ENCODE results near the gene CAMK4.
"Not testable (repeated sequence)": the region's sequence is repeated elsewhere in the genome, so short reads cannot be mapped to it uniquely, and the experiment has no call there.

CAMK4 gene

DNA sequence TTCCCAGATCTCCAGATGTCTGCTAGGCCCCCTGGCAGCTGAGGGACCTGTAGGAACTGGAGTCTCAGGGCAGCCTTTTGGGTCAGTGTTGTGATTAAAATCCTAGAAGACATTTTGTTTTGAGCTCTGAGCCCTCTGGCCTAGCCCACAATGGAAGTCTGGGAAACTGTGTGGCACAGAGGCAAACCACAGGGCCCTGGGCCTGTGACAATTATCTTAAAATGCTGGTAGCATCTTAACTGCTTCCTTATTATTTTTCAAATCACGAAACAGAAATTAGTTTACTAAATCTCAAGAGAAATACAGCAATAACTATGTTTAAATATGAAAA, 162.6 kb downstream of the CAMK4 start:
- DNase-seq, result no peak

- DNase-seq, result no peak
Measured at GRCh38 chr5:111387361-111387760, 163.2 kb downstream of the CAMK4 start.

DNA sequence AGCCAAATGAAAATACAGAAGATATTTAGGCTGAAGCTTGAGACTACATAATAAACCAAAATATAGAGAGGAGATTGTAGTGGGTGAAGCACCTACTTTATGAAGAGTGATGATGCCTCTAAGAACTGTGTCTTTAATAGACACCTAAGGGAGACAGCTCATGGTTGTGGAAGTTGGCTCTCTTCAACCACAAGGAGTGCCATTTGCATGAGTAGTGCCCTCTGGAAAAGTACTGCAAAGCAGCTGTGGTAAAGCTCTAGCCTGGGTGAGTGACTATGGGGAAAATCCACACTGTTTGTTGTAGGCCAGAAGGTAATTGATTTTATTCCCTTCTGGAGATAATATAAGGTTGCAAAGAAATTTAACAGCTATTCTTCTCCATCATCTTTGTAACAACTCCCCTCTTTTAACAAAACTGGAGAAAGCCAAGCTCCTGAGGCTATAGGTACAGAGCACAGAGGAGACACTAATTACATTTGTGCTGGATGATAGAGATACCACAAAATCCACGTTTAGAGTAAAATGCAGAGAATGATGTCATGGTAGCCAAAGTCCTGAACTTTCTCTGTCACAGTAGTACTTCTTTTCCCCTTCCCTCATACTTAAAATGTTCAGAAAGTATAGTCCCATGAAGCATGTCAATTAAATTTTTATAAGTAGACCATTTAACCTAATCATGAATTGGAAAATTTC, 165.4 kb downstream of the CAMK4 start:
- no peak for DNase-seq

GRCh38 chr5:111392181-111392580, 168.0 kb downstream of the CAMK4 start:
- no peak for DNase-seq

GRCh38 chr5:111394586-111394985, 170.4 kb downstream of the CAMK4 start:
- no peak for DNase-seq

DNA sequence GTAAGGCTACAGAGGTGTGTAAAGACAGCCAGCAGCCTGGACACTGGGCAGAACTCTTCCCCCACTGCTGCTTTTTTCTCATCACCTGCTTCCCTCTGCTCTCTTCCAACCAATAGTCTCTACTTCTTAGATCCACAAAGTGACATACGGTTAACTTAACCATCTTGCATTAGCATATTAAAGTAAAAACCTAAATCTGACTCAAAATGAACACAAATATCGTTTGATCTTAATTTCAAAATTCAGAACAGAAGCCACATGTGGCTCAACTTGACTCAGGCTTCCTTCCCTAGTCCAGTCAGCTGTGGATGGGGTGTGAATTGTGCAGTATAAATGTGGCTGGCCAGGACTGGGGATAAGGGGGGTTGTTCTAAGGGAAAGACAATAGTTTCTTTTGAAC, 173.8 kb downstream of the CAMK4 start:
- no peak for DNase-seq

GRCh38 chr5:111399113-111399512, 174.9 kb downstream of the CAMK4 start:
- no peak for DNase-seq

GRCh38 chr5:111401906-111402305, 177.7 kb downstream of the CAMK4 start:
- no peak for DNase-seq

DNA sequence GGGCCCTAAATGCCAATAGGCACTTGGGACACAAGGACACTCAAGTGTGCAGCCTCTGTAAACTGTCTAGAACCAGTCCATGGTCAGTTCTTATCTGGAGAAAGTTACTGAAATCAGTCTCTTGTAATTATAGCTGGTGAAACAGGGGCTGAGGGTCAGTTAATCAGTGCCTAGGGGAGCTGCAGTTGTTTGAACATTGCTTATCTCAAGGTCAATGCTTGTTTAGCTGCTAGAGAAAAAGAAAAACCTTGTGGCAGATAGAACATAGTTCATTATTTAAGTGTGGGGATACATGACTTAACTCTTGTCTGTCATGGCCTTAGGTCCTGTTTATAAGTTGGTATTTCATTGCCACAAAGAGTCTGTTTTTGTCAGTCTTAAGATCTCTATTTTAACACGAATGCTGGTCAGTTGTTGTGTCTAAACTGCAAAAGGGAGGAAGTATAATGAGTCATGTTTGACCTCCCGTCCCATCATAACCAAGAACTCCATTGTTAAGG, 180.1 kb downstream of the CAMK4 start:
- no peak for DNase-seq

DNA sequence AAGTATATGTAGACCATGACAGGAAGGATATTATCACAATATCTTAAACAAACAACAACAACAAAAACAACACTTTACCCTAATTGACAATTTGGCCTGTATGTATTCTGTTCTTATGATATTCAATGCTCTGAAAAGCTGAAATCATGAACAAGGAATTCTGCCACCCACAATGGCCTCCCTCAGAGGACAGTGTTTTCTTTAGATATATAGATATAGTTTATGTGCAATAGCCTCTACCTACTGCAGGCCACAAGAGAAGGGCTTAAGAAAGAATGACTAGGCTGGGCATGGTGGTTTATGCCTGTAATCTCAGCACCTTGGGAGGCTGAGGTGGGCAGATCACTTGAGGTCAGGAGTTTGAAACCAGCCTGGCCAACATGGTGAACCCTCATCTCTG, 183.4 kb downstream of the CAMK4 start:
- no peak for DNase-seq

DNA sequence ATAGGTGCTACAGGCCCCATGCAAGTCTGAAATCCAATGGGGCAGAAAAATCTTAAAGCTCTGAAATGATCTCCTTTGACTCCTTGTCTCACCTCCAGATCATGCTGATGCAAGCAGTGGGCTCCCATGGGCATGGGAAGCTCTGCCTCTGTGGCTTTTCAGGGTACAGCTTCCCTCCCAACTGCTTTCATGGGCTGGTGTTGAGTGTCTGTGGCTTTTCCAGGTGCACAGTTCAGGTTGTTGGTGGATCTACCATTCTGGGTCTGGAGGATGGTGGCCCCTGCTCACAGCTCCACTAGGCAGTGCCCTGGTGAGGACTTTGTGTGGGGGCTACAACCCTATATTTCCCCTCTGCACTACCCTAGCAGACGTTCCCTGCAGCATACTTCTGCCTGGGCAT, 184.6 kb downstream of the CAMK4 start:
- no peak for DNase-seq

DNA sequence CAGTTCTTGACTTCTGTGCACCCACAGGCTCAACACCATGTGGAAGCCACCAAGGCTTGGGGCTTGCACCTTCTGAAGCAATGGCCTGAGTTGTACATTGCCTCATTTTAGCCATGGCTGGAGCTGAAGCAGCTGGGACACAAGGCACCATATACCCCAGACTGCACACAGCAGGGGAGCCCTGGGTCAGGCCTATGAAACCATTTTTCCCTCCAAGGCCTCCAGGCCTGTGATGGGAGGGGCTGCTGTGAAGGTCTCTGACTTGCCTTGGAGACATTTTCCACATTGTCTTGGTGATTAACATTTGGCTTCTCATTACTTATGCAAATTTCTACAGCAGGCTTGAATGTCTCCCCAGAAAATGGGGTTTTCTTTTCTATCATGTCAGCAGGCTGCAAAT, 185.1 kb downstream of the CAMK4 start:
- not testable (repeated sequence) for DNase-seq

DNA sequence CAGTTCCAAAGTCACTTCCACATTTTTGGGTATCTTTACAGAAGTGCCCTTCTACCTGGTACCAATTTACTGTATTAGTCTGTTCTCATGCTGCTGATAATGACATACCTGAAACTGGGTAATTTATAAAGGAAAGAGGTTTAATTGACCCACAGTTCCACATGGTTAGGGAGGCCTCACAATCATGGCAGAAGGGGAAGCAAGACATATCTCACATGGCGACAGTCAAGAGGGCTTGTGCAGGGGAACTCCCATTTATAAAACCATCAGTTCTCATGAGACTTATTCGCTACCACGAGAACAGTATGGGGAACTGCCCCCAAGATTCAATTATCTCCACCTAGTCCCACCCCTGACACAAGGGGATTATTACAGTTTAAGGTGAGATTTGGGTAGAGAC, 185.9 kb downstream of the CAMK4 start:
- DNase-seq, result not testable (repeated sequence)

- DNase-seq, result peak in 1 of 2 experiments; percentile 62
Measured at GRCh38 chr5:111411301-111411700, 187.1 kb downstream of the CAMK4 start.

GRCh38 chr5:111412593-111412992, 188.4 kb downstream of the CAMK4 start:
- no peak for DNase-seq

GRCh38 chr5:111415053-111415452, 190.9 kb downstream of the CAMK4 start:
- DNase-seq, result no peak

GRCh38 chr5:111422245-111422644, 198.1 kb downstream of the CAMK4 start:
- DNase-seq, result no peak

- no peak for DNase-seq
Measured at GRCh38 chr5:111422747-111423720, 198.8 kb downstream of the CAMK4 start.

DNA sequence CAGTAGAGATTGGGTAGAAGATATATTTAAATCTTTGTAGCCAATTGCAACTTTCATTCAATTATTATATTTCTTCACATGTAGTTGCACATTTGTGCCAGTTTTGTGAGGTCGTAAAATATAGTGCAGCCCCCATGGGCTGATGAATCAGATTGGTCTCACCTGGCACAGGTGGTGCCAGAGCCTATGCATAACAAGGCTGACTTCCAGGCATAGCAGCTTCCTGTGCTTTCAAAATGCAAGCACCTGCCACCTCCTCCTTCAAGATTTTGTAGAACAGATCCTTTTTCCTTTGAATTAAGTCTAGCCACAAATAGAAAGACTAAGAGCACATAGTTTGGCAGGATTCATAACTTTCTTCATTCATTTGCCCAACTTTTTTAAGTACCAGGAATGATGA, 201.0 kb downstream of the CAMK4 start:
- DNase-seq, result no peak

DNA sequence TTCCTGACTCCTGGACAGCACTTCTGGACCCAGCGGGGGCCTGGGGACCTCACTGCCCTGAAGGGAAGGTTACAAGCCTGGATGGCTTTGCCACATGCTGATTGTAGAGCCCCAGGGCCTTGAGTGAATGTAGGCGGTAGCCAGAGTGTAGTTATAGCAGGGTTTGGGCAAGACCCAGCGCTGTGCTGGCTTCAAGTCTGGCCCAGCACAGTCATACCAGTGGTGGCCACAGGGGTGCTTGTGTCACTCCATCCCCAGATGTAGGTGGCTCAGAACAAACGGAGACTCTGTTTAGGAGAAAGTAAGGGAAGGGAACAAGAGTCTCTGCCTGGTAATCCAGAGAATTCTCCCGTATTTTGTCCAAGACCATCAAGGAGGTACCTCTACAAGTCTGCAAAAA, 203.6 kb downstream of the CAMK4 start:
- no peak for DNase-seq

GRCh38 chr5:111432883-111433536, 208.8 kb downstream of the CAMK4 start:
- no peak for DNase-seq

DNA sequence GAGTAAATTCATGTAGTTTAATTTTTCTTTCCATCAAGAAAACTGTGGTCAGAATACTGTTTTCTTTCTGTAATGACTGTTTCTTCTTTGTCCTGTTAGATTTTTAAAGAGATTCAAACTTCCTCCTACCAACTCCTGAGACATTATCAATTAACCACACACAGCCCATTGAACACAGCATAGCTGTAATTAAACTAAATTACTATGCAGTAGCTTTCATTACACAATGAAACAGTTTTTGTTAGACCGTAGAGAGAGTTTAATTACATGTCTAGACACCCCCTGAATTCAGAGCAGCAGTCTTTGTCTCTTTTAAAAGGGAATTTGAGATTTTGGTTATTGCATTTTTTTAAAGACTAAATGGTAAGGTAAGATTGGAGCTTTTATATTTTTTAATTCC, 210.6 kb downstream of the CAMK4 start:
- no peak for DNase-seq

GRCh38 chr5:111439473-111440075, 215.4 kb downstream of the CAMK4 start:
- DNase-seq, result no peak

Measured in cerebellar nuclear complex (tissue), 1 donor.